Neural progenitor cell (in vitro differentiated cells): ENCODE results near the gene KIAA0408.

Experiments used
- EZH2 ChIP-seq: fragments of 200-600 bp; sonication (generic); IDR thresholded peaks from 2 replicates; pipeline ENCODE4 v1.6.1; 2017; ENCODE audit warnings: antibody characterized with exemption, mild to moderate bottlenecking, moderate library complexity
- TF ChIP-seq, protein P1 (sequence below): fragments of 200-600 bp; sonication (generic); IDR thresholded peaks from 2 replicates; pipeline ENCODE4 v1.5.1; 2017; ENCODE audit warnings: antibody characterized with exemption, mild to moderate bottlenecking

DNA sequence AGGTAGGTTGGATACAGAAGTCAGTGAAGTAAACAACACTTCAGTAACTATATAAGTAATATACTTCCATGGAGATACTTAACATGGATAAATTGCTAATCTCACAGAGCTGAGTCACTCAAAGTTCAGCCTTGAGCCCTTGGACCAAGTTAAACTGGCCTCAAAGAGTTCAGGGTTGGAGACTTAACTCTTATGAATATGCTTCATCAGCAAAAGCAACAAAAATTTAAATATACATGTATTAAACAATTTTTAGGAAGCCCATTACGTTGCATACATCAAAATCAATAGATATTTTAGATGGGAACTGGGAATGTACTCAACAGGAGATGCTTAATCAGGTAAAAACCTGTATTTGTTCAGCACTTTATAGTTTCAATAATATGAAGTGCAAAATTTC, 47.7 kb upstream of the KIAA0408 start:
- TF ChIP-seq, protein P1, sequence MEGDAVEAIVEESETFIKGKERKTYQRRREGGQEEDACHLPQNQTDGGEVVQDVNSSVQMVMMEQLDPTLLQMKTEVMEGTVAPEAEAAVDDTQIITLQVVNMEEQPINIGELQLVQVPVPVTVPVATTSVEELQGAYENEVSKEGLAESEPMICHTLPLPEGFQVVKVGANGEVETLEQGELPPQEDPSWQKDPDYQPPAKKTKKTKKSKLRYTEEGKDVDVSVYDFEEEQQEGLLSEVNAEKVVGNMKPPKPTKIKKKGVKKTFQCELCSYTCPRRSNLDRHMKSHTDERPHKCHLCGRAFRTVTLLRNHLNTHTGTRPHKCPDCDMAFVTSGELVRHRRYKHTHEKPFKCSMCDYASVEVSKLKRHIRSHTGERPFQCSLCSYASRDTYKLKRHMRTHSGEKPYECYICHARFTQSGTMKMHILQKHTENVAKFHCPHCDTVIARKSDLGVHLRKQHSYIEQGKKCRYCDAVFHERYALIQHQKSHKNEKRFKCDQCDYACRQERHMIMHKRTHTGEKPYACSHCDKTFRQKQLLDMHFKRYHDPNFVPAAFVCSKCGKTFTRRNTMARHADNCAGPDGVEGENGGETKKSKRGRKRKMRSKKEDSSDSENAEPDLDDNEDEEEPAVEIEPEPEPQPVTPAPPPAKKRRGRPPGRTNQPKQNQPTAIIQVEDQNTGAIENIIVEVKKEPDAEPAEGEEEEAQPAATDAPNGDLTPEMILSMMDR = no peak
- no peak for TF ChIP-seq EZH2
